Articular chondrocyte of knee joint (primary cell): ENCODE measurements around the gene AAGAB. TPM values are rescaled to one million over a fixed set of nuclear protein-coding genes. Genes with fewer than 3 reads are reported as not detected.

Source experiments
- total RNA-seq: library from RNA; depleted of rRNA; stranded (reverse); fragments of >200 nt; gene quantifications from 2 replicates; pipeline ENCODE4 v1.2.3, GENCODE V29; 2012

The AAGAB gene, protein sequence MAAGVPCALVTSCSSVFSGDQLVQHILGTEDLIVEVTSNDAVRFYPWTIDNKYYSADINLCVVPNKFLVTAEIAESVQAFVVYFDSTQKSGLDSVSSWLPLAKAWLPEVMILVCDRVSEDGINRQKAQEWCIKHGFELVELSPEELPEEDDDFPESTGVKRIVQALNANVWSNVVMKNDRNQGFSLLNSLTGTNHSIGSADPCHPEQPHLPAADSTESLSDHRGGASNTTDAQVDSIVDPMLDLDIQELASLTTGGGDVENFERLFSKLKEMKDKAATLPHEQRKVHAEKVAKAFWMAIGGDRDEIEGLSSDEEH
- total RNA-seq: 44.8 and 47.7 TPM in 2 replicates

DNA sequence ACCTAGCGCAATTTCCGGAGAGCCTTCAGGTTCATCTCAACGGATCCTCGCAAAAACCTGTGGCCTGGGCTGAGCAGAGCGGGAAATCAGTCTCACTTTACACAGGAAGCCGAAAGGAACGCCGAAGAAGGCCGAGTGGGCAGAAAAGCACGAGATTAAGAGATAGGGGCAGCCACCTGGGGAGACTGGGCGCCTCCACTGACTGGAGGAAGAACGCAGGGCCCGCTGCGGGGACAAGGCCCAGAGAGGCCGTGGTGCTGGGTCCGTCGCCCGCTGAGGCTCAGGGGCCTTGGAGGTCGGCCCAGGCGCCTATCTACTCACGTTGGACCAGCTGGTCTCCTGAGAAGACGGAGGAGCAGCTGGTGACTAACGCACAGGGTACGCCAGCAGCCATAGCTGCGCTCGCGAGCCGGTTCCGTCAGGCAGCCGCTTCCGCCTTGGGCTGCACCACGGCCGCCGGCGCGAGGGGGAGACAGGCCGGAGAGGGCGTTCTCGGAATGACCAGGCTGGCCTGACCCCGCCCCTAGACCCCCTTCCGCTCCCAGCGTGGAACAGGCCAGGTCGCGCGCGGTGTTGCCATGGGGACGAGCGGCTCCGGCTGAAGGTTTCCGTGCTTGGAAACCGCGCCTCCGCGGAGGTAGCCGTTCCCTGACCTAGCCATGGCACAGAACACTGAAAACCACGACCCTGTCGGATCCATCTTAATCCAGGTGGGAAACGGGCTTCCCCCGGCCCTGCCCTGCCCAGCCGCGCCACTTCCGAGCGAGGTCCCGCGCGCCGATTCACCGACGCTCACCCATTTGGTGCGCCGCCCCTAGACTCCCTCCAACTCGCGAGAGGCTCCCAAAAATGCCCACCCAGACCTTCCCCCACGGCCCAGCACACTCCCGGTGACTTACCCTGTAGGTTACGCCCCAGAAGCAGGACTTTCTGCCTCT lies at the start of gene AAGAB, which contains the start of gene IQCH:
Gene AAGAB, minus strand, starts transcription at position 424 of the 938 bp plus-strand sequence. Its CDS starts 30 bp downstream, at position 394.
Gene IQCH, plus strand, starts transcription at position 549 of the 938 bp plus-strand sequence. Its CDS starts 111 bp downstream, at position 660.

Other genes with a start within 250 kb of the AAGAB start
- 113 and 114 TPM in 2 replicates for gene SMAD3, start 189.1 kb downstream of the AAGAB start, total RNA-seq
- gene IQCH, start 125 bp upstream of the AAGAB start, total RNA-seq: 4.2 and 7.3 TPM in 2 replicates